K562 (cell line): Measurements from ENCODE around the gene EEFSEC. TPM values are rescaled to one million over a fixed set of nuclear protein-coding genes. Genes with fewer than 3 reads are reported as not detected.

Experiments used
- ATAC-seq: fragments of 200-7000 bp; cut with Tn5 transposase; 3 replicates; pipeline ENCODE4 v1.9.1; 2020; ENCODE audit warnings: moderate library complexity
- BruUV-seq: library from RNA; stranded (reverse); fragments of 400-500 nt; replicated peaks from 2 replicates; lab custom pipeline; 2021; lab: Mats Ljungman, UMichigan
- CTCF ChIA-PET: fragments of 300-600 bp; formaldehyde crosslinking; extraction: SDS; loops from one replicate; lab custom pipeline; 2021; ENCODE audit warnings: low intra/inter-chr PET ratio; lab: Yijun Ruan, JAX
- POLR2A ChIA-PET: fragments of 300-600, 350-650 bp; sonication (Branson Sonifier 250); formaldehyde crosslinking; extraction: SDS; loops from one replicate; lab custom pipeline; 2021; ENCODE audit warnings: antibody characterized with exemption, inconsistent platforms; lab: Yijun Ruan, JAX
- DNase-seq, 4 experiments: peaks; one replicate each; pipeline versions ENCODE4 v3.0.0 to v3.0.0-alpha.2; 2011 to 2018; ENCODE audit warnings: low spot score in 3 of 4, mixed read lengths in 3 of 4; ENCODE audit errors: extremely low read depth in 1 of 4
- FAIRE-seq: peaks from 2 replicates; lab custom pipeline; 2011; peaks lifted over from hg19 to GRCh38; lab: Jason Lieb, UNC
- H2AFZ ChIP-seq: 2 replicates; pipeline ENCODE4 v1.6.0; 2011; ENCODE audit warnings: low read depth, low read length, control low read depth, inconsistent platforms
- H3K27ac ChIP-seq: fragments of 200-600 bp; 3 replicates; pipeline ENCODE4 v1.8.0; 2011; ENCODE audit warnings: low read depth, mild to moderate bottlenecking, control low read depth, inconsistent platforms, low read length, moderate library complexity, mixed read lengths; ENCODE audit errors: extremely low read depth
- H3K27me3 ChIP-seq, 2 experiments: fragments of 300-600 bp in 1 of 2; 2 replicates in 1 of 2; 3 replicates in 1 of 2; pipeline versions ENCODE4 v1.6.0 to v1.8.0; 2011; ENCODE audit warnings: inconsistent platforms in 2 of 2, low read length in 2 of 2, mild to moderate bottlenecking in 1 of 2, mixed read lengths in 1 of 2, moderate library complexity in 1 of 2; ENCODE audit not compliant: control insufficient read depth in 2 of 2, insufficient read depth in 2 of 2
- H3K36me3 ChIP-seq: fragments of 300-600 bp; 3 replicates; pipeline ENCODE4 v1.8.0; 2011; ENCODE audit warnings: mild to moderate bottlenecking, low read length, inconsistent platforms; ENCODE audit not compliant: control insufficient read depth, insufficient read depth
- H3K4me1 ChIP-seq, 2 experiments: fragments of 200-600 bp in 1 of 2; replicated peaks in 1 of 2; 2 replicates in 1 of 2; 3 replicates in 1 of 2; pipeline versions ENCODE4 v1.5.1 to v1.8.0; 2011; ENCODE audit warnings: inconsistent platforms in 2 of 2, low read length in 2 of 2, mild to moderate bottlenecking in 1 of 2, mixed read lengths in 1 of 2, moderate library complexity in 1 of 2; ENCODE audit not compliant: control insufficient read depth in 2 of 2, insufficient read depth in 2 of 2
- H3K4me2 ChIP-seq: 2 replicates; pipeline ENCODE4 v1.6.1; 2011; ENCODE audit warnings: low read length, control low read depth, inconsistent platforms, mixed read lengths; ENCODE audit not compliant: insufficient read depth
- H3K4me3 ChIP-seq: fragments of 200-600 bp; sonication (generic), shearing (Covaris generic); 2 replicates; pipeline ENCODE4 v1.5.1; 2016; ENCODE audit warnings: control low read depth, inconsistent platforms
- H3K79me2 ChIP-seq: fragments of 200-600 bp; 3 replicates; pipeline ENCODE4 v1.8.0; 2011; ENCODE audit warnings: low read length, inconsistent platforms; ENCODE audit not compliant: control insufficient read depth, insufficient read depth
- H3K9ac ChIP-seq, 2 experiments: 2 replicates each; pipeline versions ENCODE4 v1.6.0 to v1.6.1; 2011; ENCODE audit warnings: low read depth in 2 of 2, low read length in 2 of 2, control low read depth in 1 of 2, inconsistent platforms in 1 of 2, mild to moderate bottlenecking in 1 of 2, mixed read lengths in 1 of 2; ENCODE audit not compliant: insufficient read depth in 1 of 2
- H3K9me1 ChIP-seq: one replicate; pipeline ENCODE4 v1.6.0; 2011; ENCODE audit warnings: inconsistent platforms, mild to moderate bottlenecking, low read length, moderate library complexity; ENCODE audit not compliant: control insufficient read depth, insufficient read depth
- H3K9me3 ChIP-seq: replicated peaks from 2 replicates; pipeline ENCODE4 v1.5.1; 2011; ENCODE audit warnings: low read depth, low read length, inconsistent platforms; ENCODE audit not compliant: control insufficient read depth, insufficient read depth
- H4K20me1 ChIP-seq: replicated peaks from 2 replicates; pipeline ENCODE4 v1.6.1; 2011; ENCODE audit warnings: low read length, inconsistent platforms, mixed read lengths; ENCODE audit not compliant: control insufficient read depth, insufficient read depth
- DDX20 ChIP-seq: fragments of 450-650 bp; IDR thresholded peaks from 2 replicates; pipeline ENCODE4 v1.6.1; 2016; ENCODE audit warnings: missing genetic modification characterization, low read depth, mild to moderate bottlenecking, missing compliant biosample characterization, moderate library complexity
- MIER1 ChIP-seq: fragments of 450-650 bp; IDR thresholded peaks from 2 replicates; pipeline ENCODE4 v1.6.1; 2016; ENCODE audit warnings: antibody characterized with exemption, mild to moderate bottlenecking, low read depth
- NCOA4 ChIP-seq: fragments of 450-650 bp; IDR thresholded peaks from 2 replicates; pipeline ENCODE4 v1.6.1; 2018; ENCODE audit warnings: mild to moderate bottlenecking; ENCODE audit not compliant: partially characterized antibody
- NR3C1 ChIP-seq: sonication (generic); formaldehyde crosslinking; IDR thresholded peaks from 2 replicates; pipeline ENCODE4 v1.8.1; 2022; ENCODE audit warnings: missing genetic modification reagents
- TSHZ1 ChIP-seq: fragments of 250-450 bp; sonication (Bioruptor Pico); IDR thresholded peaks from 2 replicates; pipeline ENCODE4 v1.4.0; 2020; ENCODE audit warnings: mild to moderate bottlenecking, moderate library complexity
- ZFPM2 ChIP-seq: fragments of 250-450 bp; sonication (Bioruptor Pico); IDR thresholded peaks from 2 replicates; pipeline ENCODE4 v1.5.1; 2022; ENCODE audit warnings: mild to moderate bottlenecking
- WGBS: fragments of 100-300 bp; shearing (Covaris generic); methylation state at CpG from one replicate; pipeline ENCODE4 v1.1.6; 2016; ENCODE audit warnings: low coverage, mixed read lengths; ENCODE audit not compliant: insufficient coverage; ENCODE audit errors: missing lambda C conversion rate; 5-methylcytosine and 5-hydroxymethylcytosine counted together
- in situ Hi-C: fragments of 300-500 bp; cut with MboI; formaldehyde crosslinking; loops from 4 replicates; pipeline ENCODE4 v1.15.0; 2018; ENCODE audit warnings: inconsistent platforms, mixed read lengths
- intact Hi-C: fragments of 100-400 bp; cut with micrococcal nuclease; formaldehyde crosslinking; loops from 2 replicates; pipeline ENCODE4 v1.14.2; 2022
- polyA plus RNA-seq, 8 experiments: library from polyadenylated mRNA; depleted of rRNA in 4 of 8; stranded (reverse) in 5 of 8; unstranded in 3 of 8; fragments of >200 nt; fragmentation: Nextera tagmentation in 2 of 8; fragmentation: Illumina TruSeq in 1 of 8; extraction: Ambion mirVana in 2 of 8; extraction: Trizol in 1 of 8; gene quantifications; 2 replicates each; pipeline versions ENCODE4 v1.2.1 to v1.2.3, GENCODE V29; 2011 to 2014; ENCODE audit warnings: inconsistent platforms in 1 of 8, missing spikeins in 1 of 8
- total RNA-seq, 7 experiments: library from RNA; depleted of rRNA in 6 of 7; stranded (reverse); fragments of >200 nt in 6 of 7; fragmentation: Illumina TruSeq in 2 of 7; extraction: Trizol in 2 of 7; gene quantifications; 2 replicates each; pipeline versions ENCODE4 v1.2.1 to v1.2.3, GENCODE V29; 2011 to 2021; ENCODE audit warnings: low replicate concordance in 1 of 7

The EEFSEC gene
- total and polyA plus RNA-seq, 9 of the 15 experiments (the other 6 are each of a cell fraction or from before 2014, with no cell fraction given): 0.35 to 11.8 (median 7.7) TPM

GRCh38 chr3:128279601-128279880 lies 126.3 kb downstream of the EEFSEC start:
- Histone ChIP-seq H3K4me2 (no peak overlapping the region), H3K4me1 (no peaks in the 10 kb centered on the region), H2AFZ (no peak overlapping the region), H3K4me3 (no peak overlapping the region), H3K27me3 (no peaks in the 10 kb centered on the region), H4K20me1 (no peaks in the 10 kb centered on the region), H3K9ac (no peak overlapping the region), H3K9me1 (no peaks in the 10 kb centered on the region), H3K27ac (no peak overlapping the region), H3K9me3 (no peaks in the 10 kb centered on the region), H3K79me2 (no peaks in the 10 kb centered on the region), H3K36me3 (no peaks in the 10 kb centered on the region)
- CTCF ChIA-PET: no interaction called here
- in situ Hi-C loops (no loop called here), intact Hi-C loops (no loop called here)
- DNase-seq (no peak), FAIRE-seq (no peak), ATAC-seq (no peak)
- POLR2A ChIA-PET: no interaction called here
- WGBS: 25% methylated on average over 2 of the region's 3 CpGs
- BruUV-seq: no TSS peak
- TF ChIP-seq ZFPM2 (CRISPR knock-in tag) (no peak), DDX20 (tag) (no peak), NR3C1 (CRISPR knock-in tag) (no peak), TSHZ1 (CRISPR knock-in tag) (no peak), NCOA4 (no peak), MIER1 (no peak)
- TF ChIP-seq, all 486 proteins: peak for 0
